ENCODE results near the gene UBE2E1.

The UBE2E1 gene

DNA sequence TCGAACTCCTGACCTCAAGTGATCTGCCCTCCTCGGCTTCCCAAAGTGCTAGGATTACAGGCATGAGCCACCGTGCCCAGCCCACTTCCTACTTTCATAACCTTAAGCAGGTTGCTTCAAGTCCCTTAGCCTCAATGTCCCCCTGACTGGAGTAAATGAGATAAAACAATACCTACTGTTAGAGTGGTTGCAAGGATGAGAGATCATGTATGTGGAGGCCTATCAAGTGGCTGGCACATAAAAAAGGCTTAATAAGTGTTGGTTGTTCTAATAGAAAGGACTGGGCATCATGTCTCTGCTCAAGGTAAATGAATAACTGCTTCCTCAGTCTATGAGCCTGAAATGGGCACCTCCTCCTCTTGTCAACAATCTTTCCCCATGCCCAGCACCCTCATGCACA, 25.9 kb upstream of the UBE2E1 start:
- no peak for TF ChIP-seq POLR2A (IDR thresholded peaks at IDR 0.05; ENCODE audit: low read length)
- no peak for TF ChIP-seq GATA1 (IDR thresholded peaks at IDR 0.05; ENCODE audit: low read depth, low read length)
- DNase-seq: no peak

DNA sequence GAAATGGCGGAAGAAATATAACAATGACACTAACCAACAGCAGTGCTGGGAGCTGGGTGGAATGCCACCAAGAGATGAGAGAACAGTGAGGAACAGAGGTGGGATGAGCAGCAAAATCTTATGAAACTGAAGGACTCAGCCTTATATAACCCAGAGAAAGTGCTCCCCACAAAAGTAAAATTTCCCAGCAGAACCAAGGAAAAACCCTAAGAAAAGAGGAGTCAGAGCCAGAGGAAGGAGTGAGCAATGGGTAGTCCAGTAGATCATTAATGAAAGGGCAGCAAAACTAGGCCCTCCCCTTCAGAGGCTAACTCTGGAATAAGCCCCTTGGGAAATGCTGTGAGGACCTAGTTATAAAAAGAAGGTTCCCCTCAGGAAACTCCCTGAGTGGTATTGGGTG, 24.7 kb upstream of the UBE2E1 start:
- no peak for TF ChIP-seq GATA1 (IDR thresholded peaks at IDR 0.05; ENCODE audit: low read depth, low read length)
- no peak for TF ChIP-seq POLR2A (IDR thresholded peaks at IDR 0.05; ENCODE audit: low read length)
- DNase-seq: no peak

DNA sequence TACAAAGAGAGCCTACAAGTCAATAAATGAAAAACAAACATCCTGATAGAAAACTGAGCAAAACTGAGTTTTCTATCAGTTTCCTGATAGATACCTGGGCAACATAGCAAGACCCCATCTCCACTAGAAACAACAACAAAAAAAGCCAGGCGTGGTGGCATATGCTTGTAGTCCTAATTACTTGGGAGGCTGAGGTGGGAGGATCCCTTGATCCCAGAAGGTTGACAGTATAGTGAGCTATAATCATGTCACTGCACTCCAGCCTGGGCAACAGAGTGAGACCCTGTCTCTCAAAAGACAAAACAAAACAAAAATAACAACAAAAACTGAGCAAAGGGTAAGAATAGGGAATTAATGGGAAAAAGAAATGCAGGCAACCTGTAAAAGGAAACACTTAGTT, 23.9 kb upstream of the UBE2E1 start:
- DNase-seq: no peak
- TF ChIP-seq GATA1 (IDR thresholded peaks at IDR 0.05; ENCODE audit: low read depth, low read length) (no peak), POLR2A (IDR thresholded peaks at IDR 0.05; ENCODE audit: low read length) (no peak)

DNA sequence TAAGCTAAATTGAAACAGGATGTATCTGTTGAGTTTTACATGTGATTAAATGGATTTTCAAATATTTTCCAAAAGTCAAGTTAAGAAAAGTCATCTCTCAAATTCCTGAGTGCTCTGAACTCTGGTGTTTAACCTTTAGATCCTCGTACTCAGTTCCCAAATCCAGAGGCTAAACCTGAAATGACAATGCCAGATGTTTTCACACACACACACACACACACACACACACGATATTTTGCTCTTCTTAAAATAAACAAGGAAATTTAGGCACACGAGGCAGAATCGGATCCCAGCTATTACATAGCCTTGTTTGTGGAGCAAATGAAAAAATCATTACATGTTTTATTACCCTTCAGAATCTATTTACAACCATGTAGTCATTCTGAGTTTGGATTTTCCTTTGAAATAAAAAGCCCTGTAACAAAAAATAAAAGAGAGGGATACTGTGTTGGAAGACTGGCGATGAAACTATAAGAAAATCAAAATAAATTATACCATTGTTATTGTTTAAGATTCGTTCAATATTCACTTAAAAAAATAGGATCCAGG, 20.6 kb upstream of the UBE2E1 start:
- no peak for TF ChIP-seq POLR2A (IDR thresholded peaks at IDR 0.05; ENCODE audit: low read length)
- no peak for TF ChIP-seq GATA1 (IDR thresholded peaks at IDR 0.05; ENCODE audit: low read depth, low read length)
- DNase-seq: no peak

DNA sequence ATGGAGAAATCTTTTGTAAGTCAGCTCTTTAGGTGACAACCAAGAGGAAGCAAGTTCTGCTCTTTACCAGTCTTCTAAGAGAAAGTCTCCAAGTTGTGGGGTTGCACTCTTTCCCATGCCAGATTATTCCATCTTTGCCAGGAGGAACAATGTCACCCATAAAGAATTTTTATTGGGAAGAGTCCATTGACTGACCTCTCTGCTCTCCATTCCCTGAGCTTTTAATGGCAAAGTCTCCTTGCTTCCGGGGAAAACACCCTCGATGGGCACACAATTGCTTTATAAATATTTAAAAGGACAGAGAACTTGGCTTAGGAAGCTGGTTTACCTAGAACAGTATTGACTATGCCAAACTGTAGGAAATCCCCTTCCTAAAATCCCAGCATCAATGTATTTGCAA, 19.9 kb upstream of the UBE2E1 start:
- DNase-seq: no peak
- no peak for TF ChIP-seq GATA1 (IDR thresholded peaks at IDR 0.05; ENCODE audit: low read depth, low read length)
- TF ChIP-seq POLR2A (IDR thresholded peaks at IDR 0.05; ENCODE audit: low read length): no peak

DNA sequence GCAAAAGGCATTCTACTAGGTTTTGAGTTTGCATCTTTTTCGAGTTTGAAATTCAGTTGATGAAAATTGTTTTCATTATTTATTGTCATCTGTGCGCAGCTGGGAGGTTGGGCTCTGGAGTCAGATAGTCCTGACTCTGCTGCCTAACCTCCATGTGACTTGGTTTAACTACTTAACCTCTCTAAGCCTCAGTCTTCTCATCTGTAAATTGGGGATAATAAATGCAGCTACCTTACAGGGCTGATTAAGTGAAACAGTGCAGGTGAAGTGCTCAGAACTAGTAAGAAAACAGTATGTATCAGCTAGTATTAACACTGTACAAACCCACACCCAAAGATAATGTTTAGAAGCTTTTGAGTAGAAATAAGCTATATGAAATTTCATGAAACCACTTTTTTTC, 14.1 kb upstream of the UBE2E1 start:
- TF ChIP-seq GATA1 (IDR thresholded peaks at IDR 0.05; ENCODE audit: low read depth, low read length): no peak
- no peak for DNase-seq

DNA sequence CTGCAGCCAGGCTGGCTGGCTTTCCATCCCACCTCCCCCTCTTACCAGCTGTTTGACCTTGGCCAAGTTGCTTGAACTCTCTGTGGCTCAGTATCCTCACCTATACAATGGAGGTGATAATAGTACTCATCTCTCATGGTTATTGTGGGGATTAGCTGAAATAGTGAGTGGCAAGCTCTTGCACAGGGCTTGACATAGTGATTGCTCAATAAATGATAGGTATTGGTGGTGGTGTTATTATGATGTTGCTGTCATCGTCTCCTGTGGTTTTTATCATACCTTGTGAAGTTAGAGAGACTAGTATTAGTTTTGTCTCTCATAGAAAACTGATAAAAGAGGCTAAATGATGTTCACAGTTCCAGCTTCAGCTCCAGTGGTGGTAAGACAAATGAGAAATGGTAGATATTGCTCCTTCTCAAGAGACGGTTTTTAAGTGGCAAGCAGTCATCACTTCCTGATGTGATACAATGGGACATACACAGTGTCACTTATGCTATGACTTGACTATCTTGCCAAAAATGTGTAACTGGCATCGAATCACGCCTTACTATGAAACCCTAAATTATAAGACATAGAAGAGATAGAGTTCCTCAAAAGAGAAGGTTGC, 12.1 kb upstream of the UBE2E1 start:
- no peak for DNase-seq
- TF ChIP-seq POLR2A (IDR thresholded peaks at IDR 0.05; ENCODE audit: low read length) (no peak), GATA1 (IDR thresholded peaks at IDR 0.05; ENCODE audit: low read depth, low read length) (no peak)

DNA sequence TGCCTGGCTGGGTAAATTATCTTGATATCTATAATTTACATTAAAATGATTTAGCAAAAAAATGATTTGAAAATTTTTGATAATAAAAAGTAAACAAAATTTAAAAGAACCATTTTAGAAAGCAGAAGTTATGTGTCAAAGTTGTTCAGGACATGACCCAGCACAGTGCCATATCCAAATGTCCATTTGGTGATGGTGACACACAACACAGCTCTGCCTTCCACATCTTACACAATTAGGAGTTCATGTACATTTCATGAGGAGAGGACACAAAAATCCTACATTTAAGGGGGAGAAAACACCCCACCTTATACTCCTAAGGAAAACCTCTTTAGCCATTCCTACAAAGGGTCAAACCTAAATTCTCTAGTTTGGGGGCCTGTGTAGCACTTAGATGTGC, 10.7 kb upstream of the UBE2E1 start:
- TF ChIP-seq POLR2A (IDR thresholded peaks at IDR 0.05; ENCODE audit: low read length) (no peak), GATA1 (IDR thresholded peaks at IDR 0.05; ENCODE audit: low read depth, low read length) (no peak)
- DNase-seq: no peak

DNA sequence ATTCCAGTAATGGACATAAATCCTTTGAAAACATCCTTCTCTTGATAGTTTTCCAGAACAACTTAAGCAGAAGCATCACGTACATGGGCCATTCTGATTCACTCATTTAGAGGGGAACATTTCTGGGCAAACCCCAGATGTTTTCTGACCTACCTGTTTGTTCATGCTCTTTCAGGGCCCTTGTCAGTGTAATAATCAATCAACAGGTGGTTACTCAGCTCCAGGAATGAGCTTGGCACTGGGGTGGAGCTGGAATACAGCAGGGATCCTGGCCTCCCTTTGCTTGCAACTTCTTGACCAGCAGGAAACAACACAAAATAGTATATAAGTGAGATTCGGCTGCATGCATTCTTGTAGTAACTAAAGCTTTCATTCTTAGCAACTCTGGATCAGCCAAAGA, 9.2 kb upstream of the UBE2E1 start:
- DNase-seq: no peak
- TF ChIP-seq GATA1 (IDR thresholded peaks at IDR 0.05; ENCODE audit: low read depth, low read length) (no peak), POLR2A (IDR thresholded peaks at IDR 0.05; ENCODE audit: low read length) (no peak)

DNA sequence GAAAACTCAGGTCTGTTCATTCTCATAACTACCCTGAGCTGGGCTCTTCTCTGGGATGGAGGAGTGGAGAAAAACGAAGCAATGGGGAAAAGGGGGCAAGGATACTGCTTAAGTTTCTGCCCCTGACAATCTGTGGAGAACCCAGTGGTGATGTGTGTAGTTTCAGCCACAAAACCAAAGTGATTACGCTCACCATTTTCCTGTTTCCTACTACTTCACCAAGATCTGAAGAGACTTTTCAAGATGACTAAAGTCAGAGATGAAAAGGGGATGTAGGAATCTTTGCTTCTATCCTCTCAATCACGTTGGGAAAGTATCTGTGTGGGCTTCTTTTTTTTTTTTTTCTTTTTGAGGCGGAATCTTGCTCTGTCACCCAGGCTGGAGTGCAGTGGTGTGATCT, 8.3 kb upstream of the UBE2E1 start:
- no peak for TF ChIP-seq POLR2A (IDR thresholded peaks at IDR 0.05; ENCODE audit: low read length)
- no peak for TF ChIP-seq GATA1 (IDR thresholded peaks at IDR 0.05; ENCODE audit: low read depth, low read length)
- no peak for DNase-seq

DNA sequence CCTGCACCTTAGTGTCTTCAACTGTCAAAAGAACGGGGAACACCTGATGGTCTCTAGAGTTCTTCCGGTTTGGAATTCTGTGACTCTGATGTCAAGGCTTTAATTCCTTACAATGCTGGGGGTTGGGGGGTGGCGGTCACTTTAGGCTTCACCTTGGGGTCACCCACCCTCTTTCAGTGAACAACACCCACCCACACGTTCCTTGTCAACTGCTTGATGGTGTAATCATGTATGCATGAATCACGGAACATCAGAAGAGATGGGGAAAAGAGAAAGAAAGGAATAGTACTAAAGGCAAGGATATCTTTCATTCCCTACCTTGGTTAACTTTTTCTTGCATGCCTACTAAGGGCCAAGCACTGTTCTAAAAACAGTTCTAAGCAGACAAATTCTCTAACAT, 7.3 kb upstream of the UBE2E1 start:
- no peak for DNase-seq
- no peak for TF ChIP-seq GATA1 (IDR thresholded peaks at IDR 0.05; ENCODE audit: low read depth, low read length)
- no peak for TF ChIP-seq POLR2A (IDR thresholded peaks at IDR 0.05; ENCODE audit: low read length)

DNA sequence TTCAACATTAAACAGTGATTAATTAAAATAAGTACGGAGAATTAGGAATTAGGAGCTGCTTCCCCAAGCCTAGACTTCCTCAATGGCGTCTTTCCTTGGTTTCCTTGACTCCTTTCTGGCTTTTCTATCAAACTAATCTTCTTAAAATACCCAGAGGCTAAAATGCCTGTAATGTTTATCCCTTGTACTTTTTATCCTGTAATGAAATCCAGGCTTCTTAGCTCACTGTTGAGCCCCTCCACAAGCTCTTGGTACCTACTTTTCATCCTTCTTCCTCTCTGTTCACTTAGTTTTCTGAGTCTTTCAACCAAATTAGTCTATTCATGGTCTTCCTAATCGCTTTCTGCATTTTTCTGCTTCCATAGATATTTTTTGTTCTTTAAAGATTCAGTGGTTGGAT, 6.9 kb upstream of the UBE2E1 start:
- TF ChIP-seq POLR2A (IDR thresholded peaks at IDR 0.05; ENCODE audit: low read length) (no peak), GATA1 (IDR thresholded peaks at IDR 0.05; ENCODE audit: low read depth, low read length) (no peak)
- DNase-seq: no peak

DNA sequence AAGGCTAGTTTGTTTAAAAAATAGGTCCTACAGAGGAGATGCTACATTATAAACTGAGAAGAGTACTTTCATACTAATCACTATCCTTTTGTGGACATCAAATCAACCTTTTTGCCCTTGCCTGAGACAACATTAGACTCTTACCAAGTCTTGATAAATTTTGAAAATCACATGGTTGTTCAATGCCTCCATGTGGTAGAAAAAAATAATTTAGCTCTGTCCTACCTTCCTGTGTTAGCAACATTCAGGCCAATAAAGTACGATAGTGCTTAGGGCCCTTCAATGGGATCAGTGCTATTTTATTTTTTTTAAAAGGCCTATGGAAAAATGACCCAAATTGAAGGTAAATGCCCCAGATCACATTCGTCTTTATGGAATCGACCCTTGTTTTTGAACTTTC, 5.0 kb upstream of the UBE2E1 start:
- peak in 1 of 2 experiments; percentile 3 for DNase-seq
- no peak for TF ChIP-seq GATA1 (IDR thresholded peaks at IDR 0.05; ENCODE audit: low read depth, low read length)
- no peak for TF ChIP-seq POLR2A (IDR thresholded peaks at IDR 0.05; ENCODE audit: low read length)

DNA sequence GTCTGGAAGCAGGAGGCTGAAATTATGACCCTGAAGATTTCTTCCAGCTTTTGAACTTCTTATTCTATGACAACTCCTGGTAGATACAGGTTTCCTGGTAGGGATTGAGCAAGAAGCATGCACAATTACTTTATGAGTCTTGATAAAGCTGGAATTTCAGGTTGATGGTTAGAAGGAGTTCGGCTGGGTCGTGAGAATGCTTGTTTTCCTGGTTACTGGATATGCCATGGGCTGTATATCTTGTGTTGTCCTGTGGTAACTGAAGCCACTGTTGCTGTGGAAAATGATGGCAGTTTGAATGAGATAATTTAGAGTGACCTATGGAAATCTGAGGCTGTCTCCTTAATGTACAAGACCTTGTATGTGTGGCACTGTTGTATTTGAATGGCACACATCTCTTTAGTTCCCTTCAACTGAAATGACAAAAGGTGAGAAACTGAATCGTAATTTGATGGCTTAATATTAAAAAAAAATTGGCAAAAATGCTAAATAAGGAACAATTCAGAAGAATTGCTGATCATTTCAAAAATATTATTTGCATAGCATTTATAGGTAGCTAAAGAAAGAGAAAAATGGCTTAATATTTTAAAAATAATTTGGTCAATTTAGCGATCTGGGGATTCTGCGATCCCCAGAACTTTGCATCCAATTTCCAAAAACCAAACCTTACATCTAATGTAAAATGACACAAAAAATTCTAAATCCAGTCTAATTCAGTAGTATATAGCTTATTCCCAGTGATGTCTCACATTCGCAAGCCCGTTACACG, 1.1 kb upstream of the UBE2E1 start:
- no peak for TF ChIP-seq GATA1 (IDR thresholded peaks at IDR 0.05; ENCODE audit: low read depth, low read length)
- no peak for TF ChIP-seq POLR2A (IDR thresholded peaks at IDR 0.05; ENCODE audit: low read length)
- DNase-seq: peak in 1 of 2 experiments; percentile 10

DNA sequence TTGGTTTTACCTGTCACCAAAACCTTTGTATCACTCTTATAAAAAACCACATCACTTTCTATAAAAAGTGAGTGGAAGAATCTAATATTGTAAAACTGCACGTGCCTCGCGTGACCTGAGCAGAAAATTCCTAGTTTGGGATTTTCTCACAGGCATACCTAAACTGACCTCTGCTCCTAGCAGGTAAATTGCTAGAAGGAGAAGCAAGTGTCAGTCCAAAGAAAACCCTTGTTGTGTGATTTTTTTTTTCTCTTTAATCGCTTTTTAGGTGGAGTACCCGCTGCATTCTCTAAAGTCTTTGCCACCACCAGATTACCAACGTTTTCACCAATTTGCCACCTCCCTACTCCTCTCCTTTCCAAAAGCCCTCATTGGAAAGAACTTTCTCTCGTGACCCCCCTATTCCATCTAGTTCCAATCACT, 534 bp upstream of the UBE2E1 start:
- TF ChIP-seq POLR2A (IDR thresholded peaks at IDR 0.05; ENCODE audit: low read length) (no peak), GATA1 (IDR thresholded peaks at IDR 0.05; ENCODE audit: low read depth, low read length) (no peak)

More for the DNA sequence above, 534 bp upstream of the UBE2E1 start:
- DNase-seq: no peak
